HG03139 (cell line): Measurements from ENCODE around the gene WDR62.

Experiments
- ATAC-seq: cut with Tn5 transposase; IDR thresholded peaks from one replicate; pipeline ENCODE4 v1.9.1; 2021; ENCODE audit not compliant: unreplicated experiment

WDR62 gene

DNA sequence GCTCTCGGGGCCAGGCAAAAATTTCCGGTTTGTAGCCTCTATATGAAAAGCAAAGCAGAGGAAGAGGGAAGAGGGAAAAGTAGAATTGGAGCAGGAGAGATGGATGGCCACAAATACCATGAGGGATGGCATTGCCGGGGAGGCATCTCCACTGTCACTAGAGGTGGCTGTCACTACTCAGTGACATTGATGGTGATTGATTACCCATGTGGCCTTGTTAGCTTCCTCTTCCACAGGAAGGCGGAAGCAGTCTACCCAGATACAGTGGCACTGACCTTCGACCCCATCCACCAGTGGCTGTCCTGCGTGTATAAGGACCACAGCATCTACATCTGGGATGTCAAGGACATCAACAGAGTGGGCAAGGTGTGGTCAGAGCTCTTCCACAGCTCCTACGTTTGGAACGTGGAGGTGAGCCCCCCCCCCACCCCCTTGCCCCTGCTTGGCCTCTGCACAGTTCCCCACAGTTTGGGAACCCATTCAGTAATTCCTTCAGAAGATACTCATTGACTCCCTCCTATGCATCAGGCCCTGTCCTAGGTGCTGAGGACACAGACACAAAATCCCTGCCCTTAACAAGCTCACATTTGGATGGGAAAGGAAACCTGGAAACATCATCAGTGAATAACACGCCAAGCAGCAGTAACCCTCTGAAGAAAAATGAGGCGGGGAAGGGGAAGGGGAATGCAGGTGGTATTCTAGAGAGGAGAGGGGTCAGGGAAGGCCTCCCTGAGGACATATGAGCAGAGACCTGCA is 18.6 kb downstream of the WDR62 start:
- ATAC-seq: no peak

DNA sequence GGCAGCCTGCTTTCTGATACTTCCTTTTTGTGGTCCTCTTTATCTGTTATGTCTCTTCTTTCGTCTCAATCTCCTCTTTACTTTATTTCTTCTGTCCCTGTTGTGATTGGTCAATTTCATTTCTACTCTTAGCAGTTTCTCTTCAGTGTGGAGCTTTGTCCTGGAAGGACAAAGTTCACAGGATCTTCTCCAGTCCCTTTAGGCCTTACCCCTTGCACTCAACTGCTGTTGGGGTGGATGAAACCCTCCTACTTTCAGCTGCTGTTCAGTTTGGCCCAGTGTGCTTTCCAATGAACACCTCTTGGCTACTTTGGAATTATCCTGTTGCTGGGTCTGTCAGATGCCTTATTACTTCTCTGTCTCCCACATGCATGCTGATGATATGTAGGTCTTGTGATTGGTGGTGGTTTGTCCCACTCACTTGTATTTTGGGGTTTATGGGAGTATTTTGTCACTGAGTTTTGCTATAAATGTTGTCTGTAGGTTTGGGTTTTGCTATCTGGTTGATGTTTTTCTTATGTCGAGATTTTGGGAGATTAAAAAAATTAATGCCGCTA is 24.8 kb downstream of the WDR62 start:
- ATAC-seq: no peak

DNA sequence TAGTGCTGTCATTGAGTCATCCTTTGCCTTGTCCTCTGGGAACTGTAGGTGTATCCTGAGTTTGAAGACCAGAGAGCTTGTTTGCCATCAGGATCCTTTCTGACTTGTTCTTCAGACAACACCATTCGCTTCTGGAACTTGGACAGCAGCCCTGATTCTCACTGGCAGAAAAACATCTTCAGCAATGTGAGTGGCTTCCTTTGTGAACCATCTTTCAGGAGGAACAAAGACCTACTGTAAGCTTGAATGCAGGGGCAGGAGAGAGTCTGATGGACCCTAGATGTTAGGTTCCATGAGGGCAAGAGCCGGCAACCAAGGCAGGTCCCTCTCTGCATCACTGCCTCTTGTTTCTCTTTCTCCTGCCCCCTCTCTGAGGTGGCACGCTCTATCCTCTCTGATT is 26.7 kb downstream of the WDR62 start:
- no peak for ATAC-seq

DNA sequence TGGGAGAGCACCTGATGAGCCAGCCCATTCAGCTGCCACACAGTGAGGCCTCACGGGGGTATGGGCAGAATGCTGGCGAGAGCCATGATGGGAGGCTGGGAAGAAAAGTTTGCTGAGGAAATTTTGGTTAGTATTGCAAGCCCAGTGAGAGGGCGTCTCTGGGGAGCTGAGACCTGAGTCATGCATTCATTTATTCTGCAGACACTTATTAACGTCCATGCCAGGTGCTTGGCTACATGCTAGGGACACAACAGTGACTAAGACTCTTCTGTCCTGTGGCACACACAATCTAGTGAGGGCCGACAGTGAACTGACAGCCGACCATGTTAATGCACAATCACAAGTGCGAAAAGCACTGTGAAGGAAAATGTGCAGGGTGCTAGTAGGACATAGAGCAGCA is 27.2 kb downstream of the WDR62 start:
- ATAC-seq: no peak

DNA sequence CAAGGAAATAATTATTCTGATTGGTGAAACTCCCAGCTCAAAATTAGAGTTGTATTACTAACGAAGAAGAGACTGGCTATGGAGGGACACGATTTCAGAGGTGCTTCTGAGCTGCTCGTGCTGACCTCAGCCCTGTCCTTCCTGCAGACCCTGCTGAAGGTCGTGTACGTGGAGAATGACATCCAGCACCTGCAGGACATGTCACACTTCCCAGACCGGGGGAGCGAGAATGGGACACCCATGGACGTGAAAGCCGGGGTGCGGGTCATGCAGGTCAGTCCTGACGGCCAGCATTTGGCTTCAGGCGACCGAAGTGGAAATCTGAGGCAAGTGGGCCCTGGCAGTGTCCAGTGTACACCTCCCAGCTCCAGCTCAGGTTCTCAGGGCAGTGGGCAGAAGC is 28.2 kb downstream of the WDR62 start:
- ATAC-seq: no peak

DNA sequence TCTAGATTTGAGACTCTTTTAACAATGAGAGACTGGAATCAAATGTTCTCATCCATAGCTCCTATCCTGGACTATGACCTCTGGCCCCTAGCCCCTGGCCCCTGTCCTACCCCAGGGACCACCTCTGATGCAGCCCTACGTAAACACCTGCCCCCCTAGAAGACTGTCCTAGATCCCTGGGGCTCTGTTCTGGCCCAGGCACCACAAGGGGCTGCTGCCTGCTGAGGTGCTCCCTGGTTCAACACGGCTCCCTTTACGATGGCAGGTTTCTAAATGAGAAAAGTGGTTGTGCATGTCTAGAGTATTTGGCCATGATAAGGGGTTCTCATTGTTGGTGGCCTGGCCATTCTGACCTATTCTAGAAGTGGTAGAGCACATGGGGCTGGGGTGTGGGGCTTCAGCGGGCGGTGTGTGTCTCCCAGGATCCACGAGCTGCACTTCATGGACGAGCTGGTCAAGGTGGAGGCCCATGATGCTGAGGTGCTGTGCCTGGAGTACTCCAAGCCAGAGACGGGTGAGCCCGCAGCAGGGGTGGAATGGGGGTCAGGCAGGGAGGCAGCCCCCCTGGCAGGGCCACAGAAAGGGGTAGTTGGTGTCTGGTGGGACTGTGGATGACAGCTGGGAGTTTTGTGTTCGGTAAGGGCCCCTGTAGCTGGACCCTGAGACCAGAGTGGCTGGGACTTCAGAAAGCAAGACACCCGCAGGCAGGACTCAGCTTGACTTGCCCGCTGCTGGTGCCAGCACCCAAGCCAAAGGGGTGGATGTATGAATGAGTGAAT is 29.7 kb downstream of the WDR62 start:
- ATAC-seq: no peak

DNA sequence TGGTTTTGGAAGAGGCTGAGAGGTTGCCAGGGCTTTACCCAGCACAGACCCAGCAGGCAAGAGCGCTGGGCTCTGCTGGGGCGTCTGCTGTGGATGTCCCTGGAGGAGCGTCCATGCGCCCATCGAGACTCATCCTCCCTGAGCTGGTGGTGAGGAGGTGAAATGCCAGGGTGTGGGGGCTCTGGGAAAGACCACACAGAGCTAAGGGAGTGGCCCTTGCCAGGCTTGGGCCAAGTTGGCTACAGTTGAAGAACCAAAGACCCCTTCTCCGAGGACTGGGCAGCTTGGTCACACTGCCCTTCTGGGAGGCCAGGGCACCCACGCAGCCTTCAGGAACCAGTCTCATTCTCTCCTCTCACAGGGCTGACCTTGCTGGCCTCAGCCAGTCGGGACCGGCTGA is 31.6 kb downstream of the WDR62 start:
- ATAC-seq: no peak

DNA sequence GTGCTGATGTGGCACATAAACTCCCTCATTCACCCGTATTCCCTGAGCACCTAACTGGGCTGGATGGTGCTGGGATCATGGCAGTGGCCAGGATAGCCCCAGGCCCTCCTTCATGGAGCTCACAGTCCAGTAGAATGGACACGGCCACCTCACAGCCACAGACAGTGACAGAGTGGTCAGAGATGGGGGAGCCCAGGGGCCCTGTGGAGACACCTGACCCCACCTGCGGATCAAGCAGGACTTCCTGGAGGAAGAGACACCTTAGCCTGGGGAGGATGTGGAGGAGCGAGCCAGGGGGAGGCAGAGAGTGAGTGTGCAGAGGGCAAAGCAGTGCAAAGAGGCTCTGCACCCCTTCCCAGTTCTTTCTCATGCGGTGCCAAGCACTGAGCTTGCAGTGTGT is 35.1 kb downstream of the WDR62 start:
- ATAC-seq: no peak

DNA sequence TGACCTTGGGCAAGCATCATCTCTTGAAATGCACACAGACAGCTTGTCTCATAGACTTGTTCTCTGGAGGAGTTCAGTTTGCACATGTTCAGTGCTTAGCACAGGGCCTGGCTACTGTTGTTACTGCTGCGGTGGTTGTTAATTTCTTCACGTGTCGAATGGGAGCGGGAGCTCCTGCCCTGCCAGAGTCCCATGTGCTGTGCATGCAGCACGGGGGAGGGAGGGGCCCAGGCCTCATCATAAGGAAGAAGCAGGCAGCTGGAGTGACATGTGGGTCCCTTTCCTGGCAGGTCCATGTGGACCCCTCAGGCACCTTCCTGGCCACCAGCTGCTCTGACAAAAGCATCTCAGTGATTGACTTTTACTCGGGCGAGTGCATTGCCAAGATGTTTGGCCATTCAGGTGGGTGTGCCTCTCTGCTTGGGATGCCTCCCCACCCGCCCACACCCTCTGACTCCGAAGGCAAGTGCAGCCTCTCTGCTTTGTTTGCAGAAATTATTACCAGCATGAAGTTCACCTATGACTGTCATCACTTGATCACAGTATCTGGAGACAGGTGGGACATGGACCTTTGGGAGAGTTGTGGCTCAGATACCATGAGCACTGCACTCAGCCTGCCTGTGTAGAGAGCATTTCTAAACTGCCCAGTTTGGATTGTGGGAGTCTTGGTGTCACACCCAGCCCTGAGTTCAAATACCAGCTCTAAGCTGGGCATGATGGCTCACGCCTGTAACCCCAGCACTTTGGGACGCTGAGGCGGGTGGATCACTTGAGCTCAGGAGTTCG is 36.4 kb downstream of the WDR62 start:
- ATAC-seq: no peak

DNA sequence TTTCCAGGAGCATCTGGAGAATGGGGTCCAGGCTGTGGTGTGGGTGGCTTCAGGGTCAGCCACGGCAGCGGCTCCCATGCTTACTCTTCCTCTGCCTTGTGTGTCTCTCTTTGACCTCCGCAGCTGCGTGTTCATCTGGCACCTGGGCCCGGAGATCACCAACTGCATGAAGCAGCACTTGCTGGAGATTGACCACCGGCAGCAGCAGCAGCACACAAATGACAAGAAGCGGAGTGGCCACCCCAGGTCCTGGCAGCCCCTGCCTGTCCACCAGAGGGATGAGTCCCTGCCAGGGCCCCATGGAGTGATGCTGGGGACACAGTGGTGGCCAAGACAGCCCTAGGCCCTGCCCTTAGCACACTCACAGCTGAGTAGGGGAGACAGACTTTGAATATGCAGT is 37.9 kb downstream of the WDR62 start:
- ATAC-seq: no peak

DNA sequence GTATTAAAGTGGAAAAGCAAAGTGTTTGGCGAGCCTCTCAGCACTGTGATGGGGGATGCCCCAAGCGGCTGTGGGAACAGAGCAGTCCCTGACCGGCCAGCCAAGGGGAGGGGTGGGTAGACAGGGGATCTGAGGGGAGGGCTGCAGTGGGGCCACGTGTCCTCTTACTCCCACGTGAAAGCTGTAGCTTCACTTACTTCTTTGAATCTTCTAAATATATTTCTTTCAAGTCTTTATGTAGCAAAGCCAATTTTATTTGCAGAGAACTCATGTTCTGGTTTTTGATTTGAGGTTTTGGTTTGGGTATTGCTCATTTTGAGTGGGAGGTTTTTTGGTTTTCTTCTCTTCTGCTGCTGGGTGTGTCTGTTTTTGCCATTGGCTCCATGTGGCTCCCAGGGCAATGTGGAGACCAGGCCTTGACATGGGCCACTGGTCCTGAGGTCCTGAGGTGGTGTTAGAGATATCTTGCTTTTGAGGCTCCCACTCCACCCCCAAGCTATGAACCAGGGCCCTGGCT is 38.5 kb downstream of the WDR62 start:
- no peak for ATAC-seq

DNA sequence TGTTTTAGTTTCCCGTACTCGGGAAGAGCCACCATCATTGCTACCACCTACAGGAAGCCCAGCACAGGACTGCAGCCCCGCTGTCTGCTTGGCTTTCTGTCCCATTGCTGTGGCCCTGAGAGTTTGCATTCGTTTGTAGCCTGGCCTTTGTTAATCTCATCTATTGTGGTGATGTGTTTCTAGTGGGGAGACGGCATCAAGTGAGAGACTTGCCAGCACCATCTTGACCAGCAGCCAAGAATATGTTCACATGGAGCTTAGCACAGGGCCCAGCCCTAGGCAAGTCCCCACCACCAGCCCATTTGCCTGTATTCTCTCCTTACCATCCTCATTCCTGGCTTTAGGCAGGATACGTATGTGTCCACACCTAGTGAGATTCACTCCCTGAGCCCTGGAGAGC is 39.0 kb downstream of the WDR62 start:
- ATAC-seq: no peak

DNA sequence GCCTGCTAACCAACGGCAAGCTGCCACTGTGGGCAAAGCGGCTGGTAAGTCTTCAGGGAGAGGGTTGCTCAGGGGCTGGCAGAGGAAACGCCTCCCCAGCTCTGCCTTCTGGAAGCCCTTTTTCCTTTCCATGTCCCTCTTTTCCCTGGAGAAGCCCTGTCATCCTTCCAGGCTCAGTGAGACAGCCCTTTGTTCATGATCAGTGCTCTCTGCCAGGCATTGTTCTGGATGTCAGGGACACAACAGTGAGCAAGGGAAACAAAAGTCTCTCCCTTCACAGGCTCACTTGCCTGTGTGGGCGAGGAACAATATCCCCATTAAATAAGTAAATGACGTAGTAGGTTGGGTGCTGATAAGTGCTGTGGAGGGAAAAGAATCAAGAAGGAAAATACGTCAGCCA is 42.3 kb downstream of the WDR62 start:
- ATAC-seq: no peak

DNA sequence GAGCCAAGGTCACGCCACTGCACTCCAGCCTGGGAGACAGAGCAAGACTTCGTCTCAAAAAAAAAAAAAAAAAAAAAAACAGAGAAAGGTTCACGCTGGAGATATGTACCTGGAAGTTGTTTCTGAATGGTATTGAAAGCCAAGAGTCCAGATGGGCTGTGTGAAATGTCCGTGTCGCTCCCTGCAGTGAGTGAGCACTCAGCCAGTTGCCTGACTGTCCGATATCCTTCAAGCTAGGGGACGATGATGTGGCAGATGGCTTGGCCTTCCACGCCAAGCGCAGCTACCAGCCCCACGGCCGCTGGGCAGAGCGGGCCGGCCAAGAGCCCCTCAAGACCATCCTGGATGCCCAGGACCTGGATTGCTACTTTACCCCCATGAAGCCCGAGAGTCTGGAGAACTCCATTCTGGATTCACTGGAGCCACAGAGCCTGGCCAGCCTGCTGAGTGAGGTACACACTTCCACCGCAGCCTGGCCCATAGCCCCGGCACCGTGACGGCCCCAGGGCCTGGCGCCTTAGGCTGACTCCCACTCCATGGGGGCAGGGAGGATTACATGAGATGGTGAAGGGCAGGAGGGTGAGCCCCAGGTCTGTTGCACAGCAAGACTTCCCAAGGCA is 44.6 kb downstream of the WDR62 start:
- ATAC-seq: no peak

DNA sequence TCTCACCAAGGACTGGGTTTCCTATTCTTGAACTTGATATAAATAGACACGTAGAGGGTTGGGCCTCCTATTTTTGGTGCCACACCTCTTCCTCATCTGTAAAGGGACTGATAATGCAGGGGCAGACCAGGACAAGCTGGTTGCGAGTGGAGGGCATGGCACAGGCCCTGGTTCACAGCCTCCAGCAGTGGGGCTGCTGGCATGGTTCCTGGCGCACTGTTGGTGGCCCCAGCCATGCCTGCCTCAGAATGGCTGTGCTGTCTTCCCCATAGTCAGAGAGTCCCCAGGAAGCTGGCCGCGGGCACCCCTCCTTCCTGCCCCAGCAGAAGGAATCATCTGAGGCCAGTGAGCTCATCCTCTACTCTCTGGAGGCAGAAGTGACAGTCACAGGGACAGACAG is 45.8 kb downstream of the WDR62 start:
- ATAC-seq: no peak

DNA sequence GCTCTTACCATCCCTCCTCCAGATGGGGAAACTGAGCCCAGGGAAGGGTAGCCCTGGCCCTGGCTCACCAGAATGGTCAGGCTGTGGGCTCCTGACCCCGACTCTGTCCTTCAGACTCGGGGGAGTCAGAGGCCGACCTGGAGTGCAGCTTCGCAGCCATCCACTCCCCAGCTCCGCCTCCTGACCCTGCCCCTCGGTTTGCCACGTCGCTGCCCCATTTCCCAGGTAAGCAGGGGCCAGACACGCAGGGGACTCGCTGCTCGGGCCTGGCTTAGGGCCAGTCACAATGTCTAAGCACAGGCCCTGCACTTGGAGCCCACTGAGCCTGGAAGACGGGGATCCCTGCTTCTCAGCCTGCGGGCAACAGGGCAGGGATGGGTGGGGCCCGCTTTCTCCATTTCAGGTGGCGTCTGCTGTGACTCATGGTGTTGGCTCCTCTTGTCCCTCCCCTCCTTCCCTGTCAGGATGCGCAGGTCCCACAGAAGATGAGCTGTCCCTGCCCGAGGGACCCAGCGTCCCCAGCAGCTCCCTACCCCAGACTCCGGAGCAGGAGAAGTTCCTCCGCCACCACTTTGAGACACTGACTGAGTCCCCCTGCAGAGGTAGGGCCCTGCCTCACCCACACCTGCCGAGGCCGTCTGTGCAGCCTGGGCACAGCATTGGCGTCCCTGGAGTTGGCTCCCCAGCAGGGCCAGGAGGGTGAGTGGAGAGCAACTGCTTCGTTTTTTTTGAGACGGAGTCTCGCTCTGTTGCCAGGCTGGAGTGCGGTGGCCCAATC is 47.0 kb downstream of the WDR62 start:
- no peak for ATAC-seq

DNA sequence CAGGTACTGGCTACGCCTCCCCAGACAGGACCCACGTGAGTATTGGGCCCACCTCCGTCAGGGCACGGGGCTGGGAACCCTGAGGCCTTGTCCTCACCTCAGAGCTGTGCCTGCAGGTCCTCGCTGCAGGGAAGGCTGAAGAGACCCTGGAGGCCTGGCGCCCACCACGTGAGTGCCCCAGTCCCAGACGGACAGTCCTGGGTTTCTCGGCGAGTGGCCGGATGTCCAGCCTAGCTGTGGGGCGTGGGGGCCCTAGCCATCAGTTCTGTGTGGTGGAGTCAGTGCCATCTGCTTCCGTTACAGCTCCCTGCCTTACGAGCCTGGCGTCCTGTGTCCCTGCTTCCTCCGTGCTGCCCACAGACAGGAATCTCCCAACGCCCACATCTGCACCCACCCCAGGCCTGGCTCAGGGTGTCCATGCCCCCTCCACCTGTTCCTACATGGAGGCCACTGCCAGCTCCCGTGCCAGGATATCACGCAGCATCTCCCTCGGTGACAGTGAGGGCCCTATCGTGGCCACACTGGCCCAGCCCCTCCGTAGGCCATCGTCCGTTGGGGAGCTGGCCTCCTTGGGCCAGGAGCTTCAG is 48.4 kb downstream of the WDR62 start:
- no peak for ATAC-seq

DNA sequence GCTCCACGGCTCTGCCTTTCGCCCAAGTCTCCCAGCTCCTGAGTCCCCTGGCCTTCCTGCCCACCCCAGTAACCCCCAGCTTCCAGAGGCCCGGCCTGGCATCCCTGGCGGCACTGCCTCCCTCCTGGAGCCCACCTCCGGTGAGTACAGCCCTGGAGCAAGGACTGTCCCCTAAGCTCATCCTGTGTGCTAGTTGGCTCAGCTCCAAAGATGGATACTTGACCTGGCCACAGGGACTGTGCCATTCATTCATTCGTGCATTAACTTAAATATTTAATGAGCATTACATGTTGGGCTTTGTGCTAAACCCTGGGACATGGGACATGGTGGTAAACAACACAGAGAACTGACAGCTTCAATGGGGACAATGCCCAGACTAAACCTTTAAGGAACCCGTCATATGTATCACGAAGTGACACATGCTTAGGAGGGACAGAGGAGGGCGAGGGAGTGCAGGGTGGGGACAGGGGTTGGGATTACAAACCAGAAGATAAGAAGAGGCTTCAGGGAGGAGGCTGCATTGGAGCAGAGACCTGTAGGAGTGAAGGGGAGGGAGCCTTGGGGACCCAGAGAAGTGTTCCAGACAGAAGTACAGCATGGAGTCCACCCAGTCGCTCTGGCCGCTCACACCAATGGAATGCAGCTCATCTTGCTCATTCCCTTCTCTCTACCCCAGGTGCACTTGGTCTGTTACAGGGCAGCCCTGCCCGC is 49.3 kb downstream of the WDR62 start:
- no peak for ATAC-seq

DNA sequence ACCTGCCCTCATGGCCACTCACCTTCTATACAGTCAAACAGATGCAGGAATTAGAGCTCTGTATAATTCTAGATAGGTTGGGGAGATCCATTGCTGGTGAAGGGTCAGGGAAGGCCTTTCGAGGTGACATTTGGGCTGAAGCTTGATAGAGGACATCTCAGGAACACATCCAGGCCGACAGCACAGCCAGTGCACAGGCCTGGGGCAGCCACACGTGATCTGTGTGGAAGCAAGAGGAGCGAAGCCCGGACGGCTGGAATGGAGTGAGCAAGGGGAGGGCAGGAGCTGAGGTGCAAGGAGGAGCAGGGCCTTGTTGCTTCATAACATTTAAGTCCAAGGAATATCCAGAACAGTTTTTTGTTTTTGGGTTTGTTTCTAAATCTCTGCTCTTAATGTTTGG is 51.7 kb downstream of the WDR62 start:
- no peak for ATAC-seq
